HG02571 (cell line): Measurements from ENCODE around the gene TLE3.

Experiments
- ATAC-seq: cut with Tn5 transposase; IDR thresholded peaks from one replicate; pipeline ENCODE4 v1.9.1; 2021; ENCODE audit warnings: mild to moderate bottlenecking, moderate library complexity; ENCODE audit not compliant: unreplicated experiment

The TLE3 gene

GRCh38 chr15:70014860-70015490 lies 82.7 kb downstream of the TLE3 start:
- peak; percentile 78 for ATAC-seq

- no peak for ATAC-seq
Observed at GRCh38 chr15:70014331-70014730, 83.4 kb downstream of the TLE3 start.

- ATAC-seq, result no peak
Observed at GRCh38 chr15:70013656-70014313, 83.9 kb downstream of the TLE3 start.

- ATAC-seq, result no peak
Observed at GRCh38 chr15:70012895-70013294, 84.8 kb downstream of the TLE3 start.

- ATAC-seq, result no peak
Observed at GRCh38 chr15:70008697-70009290, 88.9 kb downstream of the TLE3 start.

- no peak for ATAC-seq
Observed at GRCh38 chr15:70006259-70007147, 91.2 kb downstream of the TLE3 start.

GRCh38 chr15:70004826-70005225 lies 92.9 kb downstream of the TLE3 start:
- no peak for ATAC-seq

- no peak for ATAC-seq
Observed at GRCh38 chr15:70002897-70003296, 94.8 kb downstream of the TLE3 start.

- no peak for ATAC-seq
Observed at GRCh38 chr15:70001859-70002258, 95.9 kb downstream of the TLE3 start.

- no peak for ATAC-seq
Observed at GRCh38 chr15:69999392-70000085, 98.2 kb downstream of the TLE3 start.

GRCh38 chr15:69998541-69999391 lies 99.0 kb downstream of the TLE3 start:
- no peak for ATAC-seq

GRCh38 chr15:69997813-69998212 lies 99.9 kb downstream of the TLE3 start:
- no peak for ATAC-seq
